HepG2 (cell line): ENCODE results near the gene LMF2. TPM values are rescaled to one million over a fixed set of nuclear protein-coding genes. Genes with fewer than 3 reads are reported as not detected.

ENCODE experiments used
- CAMTA2 ChIP-seq: sonication (generic); formaldehyde crosslinking; IDR thresholded peaks from 2 replicates; pipeline ENCODE4 v1.4.0; 2020; ENCODE audit warnings: mild to moderate bottlenecking, missing genetic modification reagents, borderline replicate concordance
- DNMT1 ChIP-seq: sonication (generic); formaldehyde crosslinking; IDR thresholded peaks from 2 replicates; pipeline ENCODE4 v1.5.1; 2020; ENCODE audit warnings: mild to moderate bottlenecking, missing genetic modification reagents
- ETV6 ChIP-seq: sonication (generic); formaldehyde crosslinking; conservative IDR thresholded peaks from 2 replicates; pipeline ENCODE4 v1.4.0; 2020; ENCODE audit warnings: missing genetic modification reagents
- HOXA3 ChIP-seq: sonication (generic); formaldehyde crosslinking; IDR thresholded peaks from 2 replicates; pipeline ENCODE4 v1.5.0; 2020; ENCODE audit warnings: missing genetic modification reagents
- HOXD1 ChIP-seq: sonication (generic); formaldehyde crosslinking; IDR thresholded peaks from 2 replicates; pipeline ENCODE4 v1.5.0; 2020; ENCODE audit warnings: missing genetic modification reagents
- MED13 ChIP-seq: sonication (generic); formaldehyde crosslinking; IDR thresholded peaks from 2 replicates; pipeline ENCODE4 v1.5.0; 2020; ENCODE audit warnings: missing genetic modification reagents
- MYC ChIP-seq: sonication (generic); formaldehyde crosslinking; IDR thresholded peaks from 2 replicates; pipeline ENCODE4 v1.9.0; 2021; ENCODE audit warnings: missing genetic modification reagents, borderline replicate concordance
- NCOA2 ChIP-seq: sonication (generic); formaldehyde crosslinking; IDR thresholded peaks from 2 replicates; pipeline ENCODE4 v1.8.0; 2022; ENCODE audit warnings: inconsistent platforms
- NFKB2 ChIP-seq: sonication (generic); formaldehyde crosslinking; IDR thresholded peaks from 2 replicates; pipeline ENCODE4 v1.4.0; 2020; ENCODE audit warnings: missing genetic modification reagents, borderline replicate concordance
- PRDM15 ChIP-seq: sonication (generic); formaldehyde crosslinking; IDR thresholded peaks from 2 replicates; pipeline ENCODE4 v1.4.0; 2020; ENCODE audit warnings: missing genetic modification reagents
- RBFOX2 ChIP-seq: fragments of 200-400 bp; formaldehyde crosslinking; IDR thresholded peaks from 2 replicates; pipeline ENCODE4 v1.6.1; 2017; ENCODE audit warnings: low read depth, mild to moderate bottlenecking, low read length
- RFX3 ChIP-seq: IDR thresholded peaks from 2 replicates; pipeline ENCODE4 v1.6.1; 2016; ENCODE audit warnings: missing biosample characterization, missing genetic modification reagents
- SIN3B ChIP-seq: fragments of 150-350 bp; IDR thresholded peaks from 2 replicates; pipeline ENCODE4 v1.6.1; 2014; ENCODE audit warnings: low read length
- SP2 ChIP-seq: sonication (generic); formaldehyde crosslinking; IDR thresholded peaks from 2 replicates; pipeline ENCODE4 v1.5.1; 2020; ENCODE audit warnings: mild to moderate bottlenecking, missing genetic modification reagents
- TCF12 ChIP-seq, 2 experiments: fragments of 450-650 bp in 1 of 2; sonication (generic) in 1 of 2; formaldehyde crosslinking in 1 of 2; IDR thresholded peaks; 2 replicates each; pipeline versions ENCODE4 v1.6.1 to v1.8.0; 2017 to 2022; ENCODE audit warnings: antibody characterized with exemption in 1 of 2, mild to moderate bottlenecking in 1 of 2, missing genetic modification reagents in 1 of 2, moderate library complexity in 1 of 2
- TEAD3 ChIP-seq: optimal IDR thresholded peaks from 2 replicates; pipeline ENCODE3; 2016; ENCODE audit warnings: borderline replicate concordance
- ZBTB38 ChIP-seq: sonication (generic); formaldehyde crosslinking; IDR thresholded peaks from 2 replicates; pipeline ENCODE4 v1.5.1; 2020; ENCODE audit warnings: mild to moderate bottlenecking, missing genetic modification reagents
- ZBTB7A ChIP-seq: sonication (generic); formaldehyde crosslinking; IDR thresholded peaks from 2 replicates; pipeline ENCODE4 v1.8.0; 2022; ENCODE audit warnings: mild to moderate bottlenecking, missing genetic modification reagents
- ZNF138 ChIP-seq: sonication (generic); formaldehyde crosslinking; IDR thresholded peaks from 2 replicates; pipeline ENCODE4 v1.5.0; 2020; ENCODE audit warnings: mild to moderate bottlenecking, low read depth, missing genetic modification reagents
- ZNF441 ChIP-seq: sonication (generic); formaldehyde crosslinking; IDR thresholded peaks from 2 replicates; pipeline ENCODE4 v1.7.0; 2021; ENCODE audit warnings: missing genetic modification reagents, borderline replicate concordance
- ZNF572 ChIP-seq: sonication (generic); formaldehyde crosslinking; IDR thresholded peaks from 2 replicates; pipeline ENCODE4 v1.5.1; 2020; ENCODE audit warnings: mild to moderate bottlenecking, missing genetic modification reagents
- ZNF597 ChIP-seq: sonication (generic); formaldehyde crosslinking; IDR thresholded peaks from 2 replicates; pipeline ENCODE4 v1.5.0; 2020; ENCODE audit warnings: missing genetic modification reagents
- ZNF766 ChIP-seq: sonication (generic); formaldehyde crosslinking; IDR thresholded peaks from 2 replicates; pipeline ENCODE4 v1.5.0; 2020; ENCODE audit warnings: missing genetic modification reagents, borderline replicate concordance
- ZNF768 ChIP-seq: sonication (generic); formaldehyde crosslinking; IDR thresholded peaks from 2 replicates; pipeline ENCODE4 v1.4.0; 2020; ENCODE audit warnings: missing genetic modification reagents
- ZNF777 ChIP-seq: sonication (generic); formaldehyde crosslinking; IDR thresholded peaks from 2 replicates; pipeline ENCODE4 v1.4.0; 2020; ENCODE audit warnings: missing genetic modification reagents
- ZNF782 ChIP-seq: sonication (generic); formaldehyde crosslinking; IDR thresholded peaks from 2 replicates; pipeline ENCODE4 v1.4.0; 2020; ENCODE audit warnings: missing genetic modification reagents, mild to moderate bottlenecking, borderline replicate concordance
- polyA plus RNA-seq, 8 experiments: library from polyadenylated mRNA; depleted of rRNA in 3 of 8; stranded (reverse) in 7 of 8; unstranded in 1 of 8; fragments of >200 nt; fragmentation: Illumina TruSeq in 4 of 8; extraction: Trizol in 4 of 8; gene quantifications; 2 replicates each; pipeline versions ENCODE4 v1.2.1 to v1.2.3, GENCODE V29; 2011 to 2016; ENCODE audit warnings: low read depth in 4 of 8, missing spikeins in 1 of 8, mixed read lengths in 1 of 8; ENCODE audit not compliant: insufficient read depth in 1 of 8
- total RNA-seq, 5 experiments: library from RNA; depleted of rRNA; stranded (reverse); fragments of >200 nt; fragmentation: Illumina TruSeq; extraction: Trizol; gene quantifications; 2 replicates each; pipeline ENCODE4 v1.2.3, GENCODE V29; 2016; ENCODE audit warnings: low read depth in 1 of 5

The LMF2 gene
- total and polyA plus RNA-seq, 2 of the 13 experiments (the other 11 are each of a cell fraction or from before 2014, with no cell fraction given) = 23.3 to 30.6 TPM

GRCh38 chr22:50531546-50531961 is 24.1 kb upstream of the LMF2 start (continued):
- no peak for TF ChIP-seq PRDM15 (CRISPR knock-in tag)
- no peak for TF ChIP-seq ZBTB7A
- 0 out of 2 replicates have a peak, but pooled peaks have one; percentile 31 for TF ChIP-seq SP2 (CRISPR knock-in tag)
- no peak for TF ChIP-seq ETV6 (CRISPR knock-in tag)
- peak; percentile 33; the same call in 1 of the 2 replicates for TF ChIP-seq RBFOX2
- TF ChIP-seq RFX3 (CRISPR knock-in tag) = no peak
- TF ChIP-seq CAMTA2 (CRISPR knock-in tag) = 0 out of 2 replicates have a peak, but pooled peaks have one; percentile 55
- 0 out of 2 replicates have a peak, but pooled peaks have one; percentile 11 for TF ChIP-seq ZNF441
- 0 out of 2 replicates have a peak, but pooled peaks have one; percentile 14 for TF ChIP-seq ZNF768 (CRISPR knock-in tag)
- TF ChIP-seq NCOA2 = no peak
- peak; percentile 94 for TF ChIP-seq ZNF777 (CRISPR knock-in tag)
- TF ChIP-seq NFKB2 (CRISPR knock-in tag) = 0 out of 2 replicates have a peak, but pooled peaks have one; percentile 2
- peak; percentile 11; the same call in 1 of the 2 replicates for TF ChIP-seq MYC (CRISPR knock-in tag)
- TF ChIP-seq ZNF782 (CRISPR knock-in tag) = 0 out of 2 replicates have a peak, but pooled peaks have one; percentile 39
- TF ChIP-seq ZBTB38 (CRISPR knock-in tag) = 0 out of 2 replicates have a peak, but pooled peaks have one; percentile 2
- TF ChIP-seq ZNF572 = no peak
- no peak for TF ChIP-seq ZNF766 (CRISPR knock-in tag)
- no peak for TF ChIP-seq ZNF597 (CRISPR knock-in tag)
- no peak for TF ChIP-seq MED13 (CRISPR knock-in tag)
- peak; percentile 31; the same call in 1 of the 2 replicates for TF ChIP-seq HOXA3
- no peak for TF ChIP-seq TEAD3 (CRISPR knock-in tag)
- no peak for TF ChIP-seq TCF12 (IDR thresholded peaks at IDR 0.05)
- TF ChIP-seq TCF12 (CRISPR knock-in tag; IDR thresholded peaks at IDR 0.05) = no peak
- TF ChIP-seq HOXD1 = no peak
- TF ChIP-seq SIN3B = no peak
- TF ChIP-seq ZNF138 (CRISPR knock-in tag) = 0 out of 2 replicates have a peak, but pooled peaks have one; percentile 27
- 0 out of 2 replicates have a peak, but pooled peaks have one; percentile 24 for TF ChIP-seq DNMT1
